K562 (cell line): ENCODE measurements around the gene ZNRF2.

Source experiments
- MYC ChIP-seq, 2 experiments: fragments of 250-450 bp in 1 of 2; sonication (Bioruptor Pico) in 1 of 2; IDR thresholded peaks; 2 replicates each; pipeline versions ENCODE4 v1.5.1 to v1.6.1; 2012 to 2021; ENCODE audit warnings: low read depth in 2 of 2, borderline replicate concordance in 1 of 2, improper control_type of control experiment in 1 of 2, low read length in 1 of 2, mild to moderate bottlenecking in 1 of 2, moderate library complexity in 1 of 2
- NBN ChIP-seq: fragments of 450-650 bp; IDR thresholded peaks from 2 replicates; pipeline ENCODE4 v1.6.1; 2016; ENCODE audit warnings: low read depth, mild to moderate bottlenecking
- NFIX ChIP-seq: fragments of 250-450 bp; sonication (Bioruptor Pico); IDR thresholded peaks from 2 replicates; pipeline ENCODE4 v1.4.0; 2020; ENCODE audit warnings: low read depth, mild to moderate bottlenecking, moderate library complexity
- NFYB ChIP-seq: IDR thresholded peaks from 2 replicates; pipeline ENCODE4 v1.6.1; 2011; ENCODE audit warnings: mild to moderate bottlenecking, moderate library complexity; ENCODE audit not compliant: insufficient read length; ENCODE audit errors: extremely low read depth
- POLR2AphosphoS2 ChIP-seq: IDR thresholded peaks from 2 replicates; pipeline ENCODE4 v1.6.1; 2012; ENCODE audit warnings: low read length, improper control_type of control experiment
- SMC3 ChIP-seq: conservative IDR thresholded peaks from 2 replicates; pipeline ENCODE4 v1.6.1; 2011; ENCODE audit warnings: low read depth, low read length, improper control_type of control experiment; ENCODE audit not compliant: insufficient read depth
- ZNF384 ChIP-seq: IDR thresholded peaks from 2 replicates; pipeline ENCODE4 v1.6.1; 2012; ENCODE audit warnings: low read depth, low read length, improper control_type of control experiment
- TF ChIP-seq, protein P1 (sequence below), 3 experiments: IDR thresholded peaks in 2 of 3; conservative IDR thresholded peaks in 1 of 3; 2 replicates each; pipeline ENCODE4 v1.5.1; 2011 to 2012; ENCODE audit warnings: low read length in 3 of 3, mild to moderate bottlenecking in 3 of 3, control low read depth in 2 of 3, improper control_type of control experiment in 1 of 3, inconsistent platforms in 1 of 3, low read depth in 1 of 3, mixed read lengths in 1 of 3, moderate library complexity in 1 of 3; ENCODE audit not compliant: insufficient read depth in 2 of 3
- TF ChIP-seq, protein P2 (sequence below), 3 experiments: fragments of 200-800 bp in 1 of 3; fragments of 250-450 bp in 1 of 3; fragments of 450-650 bp in 1 of 3; sonication (Bioruptor Pico) in 1 of 3; sonication (Bioruptor generic) in 1 of 3; formaldehyde crosslinking in 1 of 3; IDR thresholded peaks; 2 replicates each; pipeline versions ENCODE4 v1.6.1 to v1.8.0; 2016 to 2022; ENCODE audit warnings: mild to moderate bottlenecking in 2 of 3, missing genetic modification characterization in 2 of 3, missing compliant biosample characterization in 1 of 3, moderate library complexity in 1 of 3

DNA sequence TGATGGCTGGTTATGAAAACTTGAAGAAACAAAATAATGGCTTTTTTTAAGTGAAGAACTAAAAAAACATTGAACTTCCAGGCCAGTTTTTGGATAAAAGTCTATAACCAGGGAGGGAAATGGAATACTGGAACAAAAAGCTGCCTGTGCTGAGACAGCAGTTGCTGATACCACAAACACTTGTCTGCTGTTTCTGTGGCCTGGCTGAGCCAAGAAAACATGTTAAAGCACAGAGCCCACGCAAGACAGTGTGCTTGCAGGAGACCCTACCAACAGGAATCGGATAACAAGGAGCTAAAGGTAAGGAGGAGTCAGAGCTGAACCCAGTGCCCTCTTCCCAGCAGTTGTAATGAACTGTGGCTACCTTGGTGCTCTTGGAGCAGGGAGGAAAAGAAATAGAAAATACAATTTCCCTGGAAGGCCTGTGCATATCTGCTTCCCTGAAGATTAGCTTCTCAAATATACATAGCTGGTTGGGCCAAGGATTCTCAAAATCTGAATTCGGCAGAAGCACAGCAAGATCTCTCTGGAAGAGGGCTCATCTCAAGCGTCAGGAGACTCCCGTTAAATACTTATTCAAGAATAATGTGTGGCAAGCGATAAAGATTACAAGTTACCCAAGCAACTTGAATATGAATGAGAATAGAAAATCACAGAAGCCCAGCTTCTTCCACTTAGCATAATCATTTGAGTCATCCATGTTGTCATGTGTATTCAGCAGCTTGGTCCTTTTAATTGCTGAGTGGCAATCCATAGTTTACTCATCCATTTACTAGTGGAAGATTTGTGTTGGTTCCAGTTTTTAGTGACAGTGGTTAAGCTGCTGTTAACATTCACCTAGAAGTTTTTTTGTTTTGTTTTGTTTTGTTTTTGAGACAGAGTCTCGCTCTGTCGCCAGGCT, 106.6 kb downstream of the ZNRF2 start:
- TF ChIP-seq MYC (IDR thresholded peaks at IDR 0.05; ENCODE audit: low read depth, low read length) (no peak), MYC (CRISPR knock-in tag; IDR thresholded peaks at IDR 0.05; ENCODE audit: borderline replicate concordance, low read depth) (no peak), SMC3 (no peak), NBN (no peak), NFYB (no peak), ZNF384 (no peak), NFIX (CRISPR knock-in tag) (no peak), POLR2AphosphoS2 (no peak)
- TF ChIP-seq, protein P1, sequence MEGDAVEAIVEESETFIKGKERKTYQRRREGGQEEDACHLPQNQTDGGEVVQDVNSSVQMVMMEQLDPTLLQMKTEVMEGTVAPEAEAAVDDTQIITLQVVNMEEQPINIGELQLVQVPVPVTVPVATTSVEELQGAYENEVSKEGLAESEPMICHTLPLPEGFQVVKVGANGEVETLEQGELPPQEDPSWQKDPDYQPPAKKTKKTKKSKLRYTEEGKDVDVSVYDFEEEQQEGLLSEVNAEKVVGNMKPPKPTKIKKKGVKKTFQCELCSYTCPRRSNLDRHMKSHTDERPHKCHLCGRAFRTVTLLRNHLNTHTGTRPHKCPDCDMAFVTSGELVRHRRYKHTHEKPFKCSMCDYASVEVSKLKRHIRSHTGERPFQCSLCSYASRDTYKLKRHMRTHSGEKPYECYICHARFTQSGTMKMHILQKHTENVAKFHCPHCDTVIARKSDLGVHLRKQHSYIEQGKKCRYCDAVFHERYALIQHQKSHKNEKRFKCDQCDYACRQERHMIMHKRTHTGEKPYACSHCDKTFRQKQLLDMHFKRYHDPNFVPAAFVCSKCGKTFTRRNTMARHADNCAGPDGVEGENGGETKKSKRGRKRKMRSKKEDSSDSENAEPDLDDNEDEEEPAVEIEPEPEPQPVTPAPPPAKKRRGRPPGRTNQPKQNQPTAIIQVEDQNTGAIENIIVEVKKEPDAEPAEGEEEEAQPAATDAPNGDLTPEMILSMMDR (IDR thresholded peaks at IDR 0.05 in 2 of 3, conservative IDR thresholded peaks at IDR 0.05 in 1 of 3; ENCODE audit: insufficient read depth in 2 of 3, low read depth in 1 of 3, low read length in 3 of 3), result no peak
- TF ChIP-seq, protein P2, sequence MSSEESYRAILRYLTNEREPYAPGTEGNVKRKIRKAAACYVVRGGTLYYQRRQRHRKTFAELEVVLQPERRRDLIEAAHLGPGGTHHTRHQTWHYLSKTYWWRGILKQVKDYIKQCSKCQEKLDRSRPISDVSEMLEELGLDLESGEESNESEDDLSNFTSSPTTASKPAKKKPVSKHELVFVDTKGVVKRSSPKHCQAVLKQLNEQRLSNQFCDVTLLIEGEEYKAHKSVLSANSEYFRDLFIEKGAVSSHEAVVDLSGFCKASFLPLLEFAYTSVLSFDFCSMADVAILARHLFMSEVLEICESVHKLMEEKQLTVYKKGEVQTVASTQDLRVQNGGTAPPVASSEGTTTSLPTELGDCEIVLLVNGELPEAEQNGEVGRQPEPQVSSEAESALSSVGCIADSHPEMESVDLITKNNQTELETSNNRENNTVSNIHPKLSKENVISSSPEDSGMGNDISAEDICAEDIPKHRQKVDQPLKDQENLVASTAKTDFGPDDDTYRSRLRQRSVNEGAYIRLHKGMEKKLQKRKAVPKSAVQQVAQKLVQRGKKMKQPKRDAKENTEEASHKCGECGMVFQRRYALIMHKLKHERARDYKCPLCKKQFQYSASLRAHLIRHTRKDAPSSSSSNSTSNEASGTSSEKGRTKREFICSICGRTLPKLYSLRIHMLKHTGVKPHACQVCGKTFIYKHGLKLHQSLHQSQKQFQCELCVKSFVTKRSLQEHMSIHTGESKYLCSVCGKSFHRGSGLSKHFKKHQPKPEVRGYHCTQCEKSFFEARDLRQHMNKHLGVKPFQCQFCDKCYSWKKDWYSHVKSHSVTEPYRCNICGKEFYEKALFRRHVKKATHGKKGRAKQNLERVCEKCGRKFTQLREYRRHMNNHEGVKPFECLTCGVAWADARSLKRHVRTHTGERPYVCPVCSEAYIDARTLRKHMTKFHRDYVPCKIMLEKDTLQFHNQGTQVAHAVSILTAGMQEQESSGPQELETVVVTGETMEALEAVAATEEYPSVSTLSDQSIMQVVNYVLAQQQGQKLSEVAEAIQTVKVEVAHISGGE (CRISPR knock-in tag; IDR thresholded peaks at IDR 0.05), result no peak
